NCI-H146 (cell line): ENCODE data around the gene PTPN14.

ENCODE experiments used
- DNase-seq: peaks from one replicate; lab custom pipeline; 2025; lab: John Stamatoyannopoulos, UW

PTPN14 gene

GRCh38 chr1:214369364-214369763 is 182.0 kb downstream of the PTPN14 start:
- DNase-seq: no peak

GRCh38 chr1:214367841-214368240 is 183.6 kb downstream of the PTPN14 start:
- no peak for DNase-seq

GRCh38 chr1:214364786-214365295 is 186.6 kb downstream of the PTPN14 start:
- no peak for DNase-seq

- no peak for DNase-seq
Measured at GRCh38 chr1:214364386-214364785, 187.0 kb downstream of the PTPN14 start.

- DNase-seq: no peak
Measured at GRCh38 chr1:214363386-214363785, 188.0 kb downstream of the PTPN14 start.

- no peak for DNase-seq
Measured at GRCh38 chr1:214362188-214362882, 189.1 kb downstream of the PTPN14 start.

- DNase-seq: no peak
Measured at GRCh38 chr1:214361636-214362035, 189.8 kb downstream of the PTPN14 start.

- DNase-seq: no peak
Measured at GRCh38 chr1:214360525-214361164, 190.8 kb downstream of the PTPN14 start.

- no peak for DNase-seq
Measured at GRCh38 chr1:214360116-214360515, 191.3 kb downstream of the PTPN14 start.

- no peak for DNase-seq
Measured at GRCh38 chr1:214354440-214355148, 196.8 kb downstream of the PTPN14 start.

GRCh38 chr1:214352838-214353237 is 198.6 kb downstream of the PTPN14 start:
- DNase-seq: no peak

- no peak for DNase-seq
Measured at GRCh38 chr1:214351551-214352277, 199.7 kb downstream of the PTPN14 start.

- DNase-seq: no peak
Measured at GRCh38 chr1:214349781-214350180, 201.6 kb downstream of the PTPN14 start.

- no peak for DNase-seq
Measured at GRCh38 chr1:214349008-214349407, 202.4 kb downstream of the PTPN14 start.

- DNase-seq: no peak
Measured at GRCh38 chr1:214344897-214345296, 206.5 kb downstream of the PTPN14 start.

GRCh38 chr1:214342525-214342924 is 208.9 kb downstream of the PTPN14 start:
- DNase-seq: no peak

- no peak for DNase-seq
Measured at GRCh38 chr1:214341932-214342331, 209.5 kb downstream of the PTPN14 start.

- no peak for DNase-seq
Measured at GRCh38 chr1:214341459-214341858, 209.9 kb downstream of the PTPN14 start.

GRCh38 chr1:214338212-214338611 is 213.2 kb downstream of the PTPN14 start:
- no peak for DNase-seq

GRCh38 chr1:214337511-214337910 is 213.9 kb downstream of the PTPN14 start:
- no peak for DNase-seq

- DNase-seq: no peak
Measured at GRCh38 chr1:214337015-214337414, 214.4 kb downstream of the PTPN14 start.

GRCh38 chr1:214335567-214335966 is 215.8 kb downstream of the PTPN14 start:
- no peak for DNase-seq
